HepG2 (cell line): ENCODE data around the gene RBM12. TPM values are rescaled to one million over a fixed set of nuclear protein-coding genes. Genes with fewer than 3 reads are reported as not detected.

Experiments
- AGO1 ChIP-seq: fragments of 200-400 bp; formaldehyde crosslinking; IDR thresholded peaks from 2 replicates; pipeline ENCODE4 v1.6.1; 2017; ENCODE audit warnings: mild to moderate bottlenecking, low read depth, low read length, moderate library complexity; ENCODE audit not compliant: poor library complexity, severe bottlenecking
- GATAD2A ChIP-seq: IDR thresholded peaks from 2 replicates; pipeline ENCODE4 v1.6.1; 2016
- HOXD1 ChIP-seq: sonication (generic); formaldehyde crosslinking; IDR thresholded peaks from 2 replicates; pipeline ENCODE4 v1.5.0; 2020; ENCODE audit warnings: missing genetic modification reagents
- KLF15 ChIP-seq: sonication (generic); formaldehyde crosslinking; IDR thresholded peaks from 2 replicates; pipeline ENCODE4 v1.8.1; 2023; ENCODE audit warnings: borderline replicate concordance, mild to moderate bottlenecking, inconsistent platforms, missing genetic modification reagents, mixed read lengths
- NFE2L2 ChIP-seq: fragments of 150-350 bp; IDR thresholded peaks from 2 replicates; pipeline ENCODE4 v1.6.1; 2014; ENCODE audit warnings: low read length
- PITX1 ChIP-seq: sonication (generic); formaldehyde crosslinking; IDR thresholded peaks from 2 replicates; pipeline ENCODE4 v1.5.1; 2020; ENCODE audit warnings: mild to moderate bottlenecking, missing genetic modification reagents
- SIX4 ChIP-seq: sonication (generic); formaldehyde crosslinking; IDR thresholded peaks from 2 replicates; pipeline ENCODE4 v1.4.0; 2020; ENCODE audit warnings: missing genetic modification reagents
- SOX13 ChIP-seq, 3 experiments: fragments of 450-650 bp in 1 of 3; sonication (generic) in 1 of 3; formaldehyde crosslinking in 1 of 3; IDR thresholded peaks in 2 of 3; conservative IDR thresholded peaks in 1 of 3; 2 replicates each; pipeline versions ENCODE4 v1.5.0 to v1.6.1; 2016 to 2020; ENCODE audit warnings: antibody characterized with exemption in 1 of 3, mild to moderate bottlenecking in 1 of 3, missing compliant biosample characterization in 1 of 3, missing genetic modification reagents in 1 of 3, moderate library complexity in 1 of 3
- SYNCRIP ChIP-seq: fragments of 200-400 bp; formaldehyde crosslinking; IDR thresholded peaks from 2 replicates; pipeline ENCODE4 v1.6.1; 2018; ENCODE audit warnings: mild to moderate bottlenecking, low read depth, low read length; ENCODE audit not compliant: insufficient read depth
- TBX2 ChIP-seq: sonication (generic); formaldehyde crosslinking; IDR thresholded peaks from 2 replicates; pipeline ENCODE4 v1.5.0; 2020; ENCODE audit warnings: missing genetic modification reagents, mild to moderate bottlenecking, borderline replicate concordance
- ZKSCAN5 ChIP-seq: sonication (generic); formaldehyde crosslinking; IDR thresholded peaks from 2 replicates; pipeline ENCODE4 v1.5.1; 2020; ENCODE audit warnings: mild to moderate bottlenecking, missing genetic modification reagents
- ZNF12 ChIP-seq: sonication (generic); formaldehyde crosslinking; IDR thresholded peaks from 2 replicates; pipeline ENCODE4 v1.5.0; 2020; ENCODE audit warnings: missing genetic modification reagents
- ZNF292 ChIP-seq: sonication (generic); formaldehyde crosslinking; IDR thresholded peaks from 2 replicates; pipeline ENCODE4 v1.8.1; 2022; ENCODE audit warnings: mild to moderate bottlenecking, low read depth, missing genetic modification reagents, borderline replicate concordance
- ZNF512B ChIP-seq: sonication (generic); formaldehyde crosslinking; IDR thresholded peaks from 2 replicates; pipeline ENCODE4 v1.5.1; 2020; ENCODE audit warnings: missing genetic modification reagents, mild to moderate bottlenecking, borderline replicate concordance
- ZNF558 ChIP-seq: sonication (generic); formaldehyde crosslinking; IDR thresholded peaks from 2 replicates; pipeline ENCODE4 v1.9.0; 2022; ENCODE audit warnings: mild to moderate bottlenecking, missing genetic modification reagents, borderline replicate concordance
- ZNF615 ChIP-seq: sonication (generic); formaldehyde crosslinking; IDR thresholded peaks from 2 replicates; pipeline ENCODE4 v1.5.0; 2020; ENCODE audit warnings: mild to moderate bottlenecking, missing genetic modification reagents, borderline replicate concordance
- ZNF816 ChIP-seq: sonication (generic); formaldehyde crosslinking; IDR thresholded peaks from 2 replicates; pipeline ENCODE4 v1.8.0; 2022; ENCODE audit warnings: missing genetic modification reagents, mild to moderate bottlenecking, borderline replicate concordance
- polyA plus RNA-seq, 8 experiments: library from polyadenylated mRNA; depleted of rRNA in 3 of 8; stranded (reverse) in 7 of 8; unstranded in 1 of 8; fragments of >200 nt; fragmentation: Illumina TruSeq in 4 of 8; extraction: Trizol in 4 of 8; gene quantifications; 2 replicates each; pipeline versions ENCODE4 v1.2.1 to v1.2.3, GENCODE V29; 2011 to 2016; ENCODE audit warnings: low read depth in 4 of 8, missing spikeins in 1 of 8, mixed read lengths in 1 of 8; ENCODE audit not compliant: insufficient read depth in 1 of 8
- total RNA-seq, 5 experiments: library from RNA; depleted of rRNA; stranded (reverse); fragments of >200 nt; fragmentation: Illumina TruSeq; extraction: Trizol; gene quantifications; 2 replicates each; pipeline ENCODE4 v1.2.3, GENCODE V29; 2016; ENCODE audit warnings: low read depth in 1 of 5
- TF ChIP-seq, protein P1 (sequence below), 2 experiments: sonication (generic) in 1 of 2; formaldehyde crosslinking in 1 of 2; IDR thresholded peaks; 2 replicates each; pipeline versions ENCODE4 v1.6.1 to v1.9.0; 2014 to 2022; ENCODE audit warnings: antibody characterized with exemption in 1 of 2, borderline replicate concordance in 1 of 2, inconsistent platforms in 1 of 2, low read depth in 1 of 2, missing genetic modification reagents in 1 of 2
- TF ChIP-seq, protein P2 (sequence below): IDR thresholded peaks from 2 replicates; pipeline ENCODE4 v1.6.1; 2016

Gene RBM12
- total and polyA plus RNA-seq, 2 of the 13 experiments (the other 11 are each of a cell fraction or from before 2014, with no cell fraction given): 97.9 to 104 TPM

- TF ChIP-seq, protein P1, sequence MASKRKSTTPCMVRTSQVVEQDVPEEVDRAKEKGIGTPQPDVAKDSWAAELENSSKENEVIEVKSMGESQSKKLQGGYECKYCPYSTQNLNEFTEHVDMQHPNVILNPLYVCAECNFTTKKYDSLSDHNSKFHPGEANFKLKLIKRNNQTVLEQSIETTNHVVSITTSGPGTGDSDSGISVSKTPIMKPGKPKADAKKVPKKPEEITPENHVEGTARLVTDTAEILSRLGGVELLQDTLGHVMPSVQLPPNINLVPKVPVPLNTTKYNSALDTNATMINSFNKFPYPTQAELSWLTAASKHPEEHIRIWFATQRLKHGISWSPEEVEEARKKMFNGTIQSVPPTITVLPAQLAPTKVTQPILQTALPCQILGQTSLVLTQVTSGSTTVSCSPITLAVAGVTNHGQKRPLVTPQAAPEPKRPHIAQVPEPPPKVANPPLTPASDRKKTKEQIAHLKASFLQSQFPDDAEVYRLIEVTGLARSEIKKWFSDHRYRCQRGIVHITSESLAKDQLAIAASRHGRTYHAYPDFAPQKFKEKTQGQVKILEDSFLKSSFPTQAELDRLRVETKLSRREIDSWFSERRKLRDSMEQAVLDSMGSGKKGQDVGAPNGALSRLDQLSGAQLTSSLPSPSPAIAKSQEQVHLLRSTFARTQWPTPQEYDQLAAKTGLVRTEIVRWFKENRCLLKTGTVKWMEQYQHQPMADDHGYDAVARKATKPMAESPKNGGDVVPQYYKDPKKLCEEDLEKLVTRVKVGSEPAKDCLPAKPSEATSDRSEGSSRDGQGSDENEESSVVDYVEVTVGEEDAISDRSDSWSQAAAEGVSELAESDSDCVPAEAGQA (IDR thresholded peaks at IDR 0.05; ENCODE audit: low read depth): no peak
- TF ChIP-seq, protein P1 (CRISPR knock-in tag; IDR thresholded peaks at IDR 0.05; ENCODE audit: borderline replicate concordance): no peak
- TF ChIP-seq SOX13 (IDR thresholded peaks at IDR 0.05) (no peak), SOX13 (CRISPR knock-in tag; conservative IDR thresholded peaks at IDR 0.05 in 1 of 2, IDR thresholded peaks at IDR 0.05 in 1 of 2) (no peak), TBX2 (CRISPR knock-in tag) (no peak), AGO1 (no peak), ZNF816 (CRISPR knock-in tag) (no peak), PITX1 (CRISPR knock-in tag) (peak; percentile 15; the same call in 1 of the 2 replicates), HOXD1 (CRISPR knock-in tag) (no peak), ZNF12 (CRISPR knock-in tag) (no peak), ZNF292 (CRISPR knock-in tag) (peak; percentile 14; the same call in 1 of the 2 replicates), KLF15 (no peak), ZNF558 (CRISPR knock-in tag) (no peak), ZKSCAN5 (CRISPR knock-in tag) (0 out of 2 replicates have a peak, but pooled peaks have one; percentile 59), SYNCRIP (no peak), ZNF512B (CRISPR knock-in tag) (0 out of 2 replicates have a peak, but pooled peaks have one; percentile 38), NFE2L2 (no peak), ZNF615 (CRISPR knock-in tag) (no peak), GATAD2A (CRISPR knock-in tag) (peak; percentile 36; the same call in 1 of the 2 replicates), SIX4 (CRISPR knock-in tag) (no peak; the same call in 1 of the 2 replicates)
- TF ChIP-seq, protein P2, sequence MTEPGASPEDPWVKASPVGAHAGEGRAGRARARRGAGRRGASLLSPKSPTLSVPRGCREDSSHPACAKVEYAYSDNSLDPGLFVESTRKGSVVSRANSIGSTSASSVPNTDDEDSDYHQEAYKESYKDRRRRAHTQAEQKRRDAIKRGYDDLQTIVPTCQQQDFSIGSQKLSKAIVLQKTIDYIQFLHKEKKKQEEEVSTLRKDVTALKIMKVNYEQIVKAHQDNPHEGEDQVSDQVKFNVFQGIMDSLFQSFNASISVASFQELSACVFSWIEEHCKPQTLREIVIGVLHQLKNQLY: no peak
These were observed 33.8 kb upstream of the RBM12 start (continued) for GRCh38 chr20:35698298-35699126.
